HEK293 (cell line): ENCODE data around the gene TWIST2.

Experiments used
- CTCF ChIP-seq: fragments of 450-650 bp; formaldehyde crosslinking; IDR thresholded peaks from 2 replicates; pipeline ENCODE4 v1.5.1; 2016; ENCODE audit warnings: missing biosample characterization, missing genetic modification characterization
- ZNF311 ChIP-seq: fragments of 450-650 bp; formaldehyde crosslinking; IDR thresholded peaks from 2 replicates; pipeline ENCODE4 v1.5.1; 2017; ENCODE audit warnings: missing biosample characterization, missing genetic modification characterization, borderline replicate concordance

GRCh38 chr2:238803996-238804870 lies 43.7 kb upstream of the TWIST2 start:
- TF ChIP-seq CTCF (tag by site-specific recombination), result no peak
- TF ChIP-seq ZNF311 (tag by site-specific recombination), result no peak
